Natural killer cell (primary cell): ENCODE results near the gene L3MBTL4. TPM values are rescaled to one million over a fixed set of nuclear protein-coding genes. Genes with fewer than 3 reads are reported as not detected.

Source experiments
- ATAC-seq, 3 donors: fragments of 150-1000 bp in 2 of 3; fragments of 200-7000 bp in 1 of 3; cut with Tn5 transposase; 1 replicate in 1 of 3; 2 replicates in 2 of 3; pipeline ENCODE4 v1.10.0; 2021; ENCODE audit warnings: mild to moderate bottlenecking in 2 of 3, moderate library complexity in 2 of 3
- DNase-seq, 2 donors: peaks; one replicate each; pipeline versions ENCODE4 v3.0.0 to v3.0.0-alpha.2; 2013 to 2021; ENCODE audit warnings: mixed read lengths in 1 of 2
- H3K27ac ChIP-seq: one replicate; pipeline ENCODE4 v1.5.1; 2013; ENCODE audit warnings: mild to moderate bottlenecking, low read length
- H3K27me3 ChIP-seq: one replicate; pipeline ENCODE4 v1.6.1; 2013; ENCODE audit warnings: low read length; ENCODE audit not compliant: control insufficient read depth, insufficient read depth
- H3K36me3 ChIP-seq: one replicate; pipeline ENCODE4 v1.6.1; 2013; ENCODE audit warnings: low read length; ENCODE audit not compliant: control insufficient read depth, insufficient read depth
- H3K4me1 ChIP-seq: one replicate; pipeline ENCODE4 v1.6.1; 2013; ENCODE audit warnings: low read length; ENCODE audit not compliant: control insufficient read depth, insufficient read depth
- H3K4me3 ChIP-seq: one replicate; pipeline ENCODE4 v1.5.1; 2013; ENCODE audit warnings: low read length
- H3K9me3 ChIP-seq: one replicate; pipeline ENCODE4 v1.6.1; 2013; ENCODE audit warnings: low read length; ENCODE audit not compliant: control insufficient read depth, insufficient read depth
- H3K27ac Mint-ChIP-seq, 2 donors: one replicate each; pipeline ENCODE4 v1.8.0; 2022; ENCODE audit warnings: mild to moderate bottlenecking in 2 of 2, mixed read lengths in 2 of 2, moderate library complexity in 1 of 2
- H3K27me3 Mint-ChIP-seq, 2 donors: one replicate each; pipeline ENCODE4 v1.8.0; 2022; ENCODE audit warnings: low read depth in 2 of 2, mixed read lengths in 2 of 2
- H3K36me3 Mint-ChIP-seq: one replicate; pipeline ENCODE4 v1.8.0; 2022; ENCODE audit warnings: mixed read lengths
- H3K4me1 Mint-ChIP-seq, 2 donors: one replicate each; pipeline ENCODE4 v1.8.0; 2022; ENCODE audit warnings: mixed read lengths in 2 of 2
- H3K4me3 Mint-ChIP-seq: one replicate; pipeline ENCODE4 v1.8.0; 2022; ENCODE audit warnings: mild to moderate bottlenecking, moderate library complexity, mixed read lengths
- H3K9me3 Mint-ChIP-seq, 2 donors: one replicate each; pipeline ENCODE4 v1.8.0; 2022; ENCODE audit warnings: mixed read lengths in 2 of 2
- CTCF ChIP-seq: fragments of 200-600 bp; IDR thresholded peaks from one replicate; pipeline ENCODE4 v1.8.0; 2022; ENCODE audit warnings: antibody characterized with exemption
- WGBS: methylation state at CpG from one replicate; pipeline ENCODE4 v1.1.7; 2013; ENCODE audit warnings: missing lambda C conversion rate; ENCODE audit not compliant: insufficient coverage; 5-methylcytosine and 5-hydroxymethylcytosine counted together
- intact Hi-C: fragments of 100-400 bp; cut with micrococcal nuclease; formaldehyde crosslinking; loops from one replicate; pipeline ENCODE4 v1.14.2; 2022
- total RNA-seq, 4 donors: library from RNA; stranded (reverse); fragments of 120-200 nt in 1 of 4; gene quantifications; one replicate each; pipeline versions ENCODE4 v1.2.3 to v1.2.4, GENCODE V29; 2013 to 2022

L3MBTL4 gene
- total RNA-seq, 3 donors from 2014 or later (not counting 1 experiment from before 2014, with no cell fraction given), result 27.9 to 34.2 (median 30.0) TPM

GRCh38 chr18:6170604-6171003 lies 244.1 kb downstream of the L3MBTL4 start:
- H3K4me1 Mint-ChIP-seq, result peaks cover 56 to 72% of the 10 kb centered on the region in 2 donors
- no peak overlapping the region for H3K4me3 ChIP-seq
- 49% methylated on average over 7 of the region's 7 CpGs for WGBS
- ATAC-seq (peak; percentile 53 to 81 (median 54)), DNase-seq (no peak)
- H3K27me3 ChIP-seq, result no peaks in the 10 kb centered on the region
- H3K4me1 ChIP-seq, result peaks cover 4% of the 10 kb centered on the region
- H3K36me3 Mint-ChIP-seq, result no peaks in the 10 kb centered on the region
- intact Hi-C loops, result no loop called here
- peak overlapping the region; percentile 22 for H3K4me3 Mint-ChIP-seq
- no peaks in the 10 kb centered on the region for H3K9me3 ChIP-seq
- no peak overlapping the region for H3K27ac ChIP-seq
- H3K27ac Mint-ChIP-seq, result peak overlapping the region in 1 of 2 donors; percentile 76
- no peaks in the 10 kb centered on the region for H3K27me3 Mint-ChIP-seq
- TF ChIP-seq CTCF, result no peak
- no peaks in the 10 kb centered on the region for H3K36me3 ChIP-seq
- H3K9me3 Mint-ChIP-seq, result peaks cover 0 to 3% of the 10 kb centered on the region in 2 donors

- no peaks in the 10 kb centered on the region for H3K36me3 ChIP-seq
- H3K27me3 Mint-ChIP-seq, result no peaks in the 10 kb centered on the region
- H3K4me1 ChIP-seq, result no peaks in the 10 kb centered on the region
- H3K27ac ChIP-seq, result no peak overlapping the region
- ATAC-seq (no peak), DNase-seq (no peak)
- no peak overlapping the region for H3K27ac Mint-ChIP-seq
- H3K36me3 Mint-ChIP-seq, result peaks cover 7% of the 10 kb centered on the region
- intact Hi-C loops, result no loop called here
- 80% methylated on average over 4 of the region's 4 CpGs for WGBS
- H3K27me3 ChIP-seq, result no peaks in the 10 kb centered on the region
- peaks cover 5 to 6% of the 10 kb centered on the region in 2 donors for H3K9me3 Mint-ChIP-seq
- no peak for TF ChIP-seq CTCF
- H3K9me3 ChIP-seq, result peaks cover 3% of the 10 kb centered on the region
- no peak overlapping the region for H3K4me3 Mint-ChIP-seq
- no peak overlapping the region for H3K4me3 ChIP-seq
- H3K4me1 Mint-ChIP-seq, result peaks cover 3 to 24% of the 10 kb centered on the region in 2 donors
Observed at GRCh38 chr18:6161549-6161948, 253.2 kb downstream of the L3MBTL4 start.

- Mint-ChIP-seq H3K27ac (no peak overlapping the region), H3K9me3 (peaks cover 3 to 4% of the 10 kb centered on the region in 2 donors), H3K36me3 (peaks cover 7% of the 10 kb centered on the region), H3K4me1 (peaks cover 0 to 8% of the 10 kb centered on the region in 2 donors), H3K4me3 (no peak overlapping the region), H3K27me3 (no peaks in the 10 kb centered on the region)
- H3K4me3 ChIP-seq, result no peak overlapping the region
- no peaks in the 10 kb centered on the region for H3K36me3 ChIP-seq
- 98% methylated on average over 6 of the region's 7 CpGs for WGBS
- H3K27me3 ChIP-seq, result no peaks in the 10 kb centered on the region
- no peak for ATAC-seq
- H3K9me3 ChIP-seq, result peaks cover 3% of the 10 kb centered on the region
- no peak for TF ChIP-seq CTCF
- H3K27ac ChIP-seq, result no peak overlapping the region
- DNase-seq, result no peak
- H3K4me1 ChIP-seq, result no peaks in the 10 kb centered on the region
- intact Hi-C loops, result no loop called here
Observed at GRCh38 chr18:6159426-6159825, 255.3 kb downstream of the L3MBTL4 start.

GRCh38 chr18:6158958-6159357 lies 255.8 kb downstream of the L3MBTL4 start:
- Histone ChIP-seq H3K27ac (no peak overlapping the region), H3K27me3 (no peaks in the 10 kb centered on the region), H3K4me1 (no peaks in the 10 kb centered on the region), H3K9me3 (peaks cover 3% of the 10 kb centered on the region), H3K4me3 (no peak overlapping the region), H3K36me3 (no peaks in the 10 kb centered on the region)
- no peak for ATAC-seq
- H3K4me3 Mint-ChIP-seq, result no peak overlapping the region
- intact Hi-C loops, result no loop called here
- peaks cover 3 to 4% of the 10 kb centered on the region in 2 donors for H3K9me3 Mint-ChIP-seq
- H3K4me1 Mint-ChIP-seq, result peaks cover 0 to 6% of the 10 kb centered on the region in 2 donors
- WGBS, result 88% methylated on average over 3 of the region's 3 CpGs
- no peak for TF ChIP-seq CTCF
- peaks cover 8% of the 10 kb centered on the region for H3K36me3 Mint-ChIP-seq
- no peaks in the 10 kb centered on the region for H3K27me3 Mint-ChIP-seq
- DNase-seq, result no peak
- H3K27ac Mint-ChIP-seq, result no peak overlapping the region
